ENCODE results near the gene PCYOX1L. TPM values are rescaled to one million over a fixed set of nuclear protein-coding genes. Genes with fewer than 3 reads are reported as not detected.

PCYOX1L gene
- total and polyA plus RNA-seq, 2 of the 8 experiments (the other 6 are each of a cell fraction or from before 2014, with no cell fraction given): 6.8 to 17.2 TPM

DNA sequence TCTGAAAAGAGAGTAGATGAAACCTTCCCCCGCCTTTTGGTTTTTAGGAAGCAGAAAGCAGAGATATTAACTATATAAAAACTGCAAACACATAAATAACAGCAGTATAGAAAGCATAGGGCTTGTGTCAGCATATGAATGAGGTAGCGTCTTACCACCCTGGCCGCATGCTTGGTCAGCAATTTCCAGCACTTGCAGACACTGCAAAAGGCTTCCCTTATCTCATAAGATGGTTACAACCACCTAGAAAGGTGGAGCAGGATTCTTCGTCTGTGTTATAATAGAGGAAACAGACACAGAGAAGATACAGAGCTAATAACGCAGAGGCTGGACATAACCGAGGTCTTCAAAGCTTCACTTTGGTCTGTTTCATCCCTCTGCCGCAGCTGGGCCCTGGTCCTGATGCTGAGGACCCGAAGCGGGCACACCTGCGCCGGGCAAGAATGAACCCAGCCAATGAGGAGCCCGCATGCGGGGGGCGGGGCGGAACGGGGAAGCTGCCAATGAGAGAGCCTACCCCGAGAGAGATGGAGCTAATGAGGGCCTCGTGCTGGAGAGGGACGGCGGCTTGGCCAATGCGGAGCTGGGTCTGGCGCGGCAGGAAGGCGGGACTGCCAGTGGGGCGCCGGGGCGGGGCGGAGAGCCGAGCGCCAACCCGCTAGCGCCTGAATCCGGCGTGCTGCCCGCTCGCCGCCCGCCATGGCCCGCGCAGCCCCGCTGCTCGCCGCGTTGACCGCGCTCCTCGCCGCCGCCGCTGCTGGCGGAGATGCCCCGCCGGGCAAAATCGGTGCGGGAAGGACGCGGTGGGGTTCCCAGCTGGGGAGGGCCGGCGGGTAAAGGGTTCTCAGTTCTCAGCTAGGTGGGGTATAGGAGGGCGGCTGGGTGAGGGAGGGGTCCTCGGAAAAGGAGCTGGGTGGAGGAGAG lies at the start of gene PCYOX1L (continued):
- TF ChIP-seq POLR2AphosphoS5 (IDR thresholded peaks at IDR 0.05; ENCODE audit: low read depth, low read length) (peak; percentile 20; the same call in 1 of the 2 replicates), TBP (IDR thresholded peaks at IDR 0.05; ENCODE audit: low read depth, low read length) (peak; percentile 13; the same call in 1 of the 2 replicates), SIN3A (conservative IDR thresholded peaks at IDR 0.05 in 1 of 2, IDR thresholded peaks at IDR 0.05 in 1 of 2; ENCODE audit: low read depth in 1 of 2, low read length in 2 of 2) (0 out of 4 replicates have a peak, but pooled peaks of 1 of the 2 experiments have one; percentile 25), SP2 (IDR thresholded peaks at IDR 0.05; ENCODE audit: low read length) (peak; percentile 48), SIX5 (IDR thresholded peaks at IDR 0.05; ENCODE audit: low read depth, low read length) (no peak), YY1 (IDR thresholded peaks at IDR 0.05; ENCODE audit: low read depth, low read length) (peak; percentile 67), ASH2L (IDR thresholded peaks at IDR 0.05; ENCODE audit: low read length) (no peak), RAD21 (IDR thresholded peaks at IDR 0.05 in 1 of 2, conservative IDR thresholded peaks at IDR 0.05 in 1 of 2; ENCODE audit: low read depth in 2 of 2, low read length in 2 of 2) (no peak), SRF (IDR thresholded peaks at IDR 0.05; ENCODE audit: low read depth, low read length) (no peak), TAF7 (optimal IDR thresholded peaks at IDR 0.05; ENCODE audit: borderline replicate concordance, low read depth, low read length) (no peak), MAFK (IDR thresholded peaks at IDR 0.05; ENCODE audit: low read depth, low read length) (peak; percentile 86), RBBP5 (IDR thresholded peaks at IDR 0.05; ENCODE audit: borderline replicate concordance, low read depth, low read length) (no peak; the same call in 1 of the 2 replicates)
- TF ChIP-seq, protein P1, sequence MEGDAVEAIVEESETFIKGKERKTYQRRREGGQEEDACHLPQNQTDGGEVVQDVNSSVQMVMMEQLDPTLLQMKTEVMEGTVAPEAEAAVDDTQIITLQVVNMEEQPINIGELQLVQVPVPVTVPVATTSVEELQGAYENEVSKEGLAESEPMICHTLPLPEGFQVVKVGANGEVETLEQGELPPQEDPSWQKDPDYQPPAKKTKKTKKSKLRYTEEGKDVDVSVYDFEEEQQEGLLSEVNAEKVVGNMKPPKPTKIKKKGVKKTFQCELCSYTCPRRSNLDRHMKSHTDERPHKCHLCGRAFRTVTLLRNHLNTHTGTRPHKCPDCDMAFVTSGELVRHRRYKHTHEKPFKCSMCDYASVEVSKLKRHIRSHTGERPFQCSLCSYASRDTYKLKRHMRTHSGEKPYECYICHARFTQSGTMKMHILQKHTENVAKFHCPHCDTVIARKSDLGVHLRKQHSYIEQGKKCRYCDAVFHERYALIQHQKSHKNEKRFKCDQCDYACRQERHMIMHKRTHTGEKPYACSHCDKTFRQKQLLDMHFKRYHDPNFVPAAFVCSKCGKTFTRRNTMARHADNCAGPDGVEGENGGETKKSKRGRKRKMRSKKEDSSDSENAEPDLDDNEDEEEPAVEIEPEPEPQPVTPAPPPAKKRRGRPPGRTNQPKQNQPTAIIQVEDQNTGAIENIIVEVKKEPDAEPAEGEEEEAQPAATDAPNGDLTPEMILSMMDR (IDR thresholded peaks at IDR 0.05; ENCODE audit: control extremely low read depth in 1 of 3, insufficient read depth in 1 of 3, low read depth in 1 of 3, low read length in 3 of 3): 0 out of 4 replicates have a peak, but pooled peaks of 1 of the 3 experiments have one; percentile 0
- TF ChIP-seq, protein P2, sequence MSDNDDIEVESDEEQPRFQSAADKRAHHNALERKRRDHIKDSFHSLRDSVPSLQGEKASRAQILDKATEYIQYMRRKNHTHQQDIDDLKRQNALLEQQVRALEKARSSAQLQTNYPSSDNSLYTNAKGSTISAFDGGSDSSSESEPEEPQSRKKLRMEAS (IDR thresholded peaks at IDR 0.05): peak; percentile 76
